ENCODE results near the gene P2RY2. TPM values are rescaled to one million over a fixed set of nuclear protein-coding genes. Genes with fewer than 3 reads are reported as not detected.

Gene P2RY2
- total RNA-seq, 1 experiment from 2014 or later = 1.2 TPM

GRCh38 chr11:73182824-73183321 is 35.2 kb upstream of the P2RY2 start:
- no peak for TF ChIP-seq NFATC4 (CRISPR knock-in tag; IDR thresholded peaks at IDR 0.05)
- TF ChIP-seq MLX (CRISPR knock-in tag; IDR thresholded peaks at IDR 0.05) = no peak
- TF ChIP-seq ZNF423 (CRISPR knock-in tag; IDR thresholded peaks at IDR 0.05) = no peak
- TF ChIP-seq MXD4 (CRISPR knock-in tag; IDR thresholded peaks at IDR 0.05; ENCODE audit: borderline replicate concordance) = no peak
- TF ChIP-seq AR (CRISPR knock-in tag; IDR thresholded peaks at IDR 0.05) = no peak
- TF ChIP-seq NR1H2 (CRISPR knock-in tag; IDR thresholded peaks at IDR 0.05) = no peak
- TF ChIP-seq ZNF425 (CRISPR knock-in tag; conservative IDR thresholded peaks at IDR 0.05) = no peak
- no peak for TF ChIP-seq SOX15 (CRISPR knock-in tag; IDR thresholded peaks at IDR 0.05)
- no peak for TF ChIP-seq ZNF219 (CRISPR knock-in tag; IDR thresholded peaks at IDR 0.05; ENCODE audit: borderline replicate concordance)
- TF ChIP-seq ZNF138 (CRISPR knock-in tag; conservative IDR thresholded peaks at IDR 0.05) = no peak
- no peak for TF ChIP-seq ZNF232 (CRISPR knock-in tag; IDR thresholded peaks at IDR 0.05)
- Mint-ChIP-seq H3K36me3 (no peaks in the 10 kb centered on the region), H3K4me3 (no peak overlapping the region), H3K27me3 (ENCODE audit: low read depth) (no peaks in the 10 kb centered on the region), H3K9me3 (peaks cover 7% of the 10 kb centered on the region; the same call in 1 of the 2 replicates), H3K4me1 (peaks cover 4% of the 10 kb centered on the region), H3K27ac (no peak overlapping the region)
- DNase-seq (ENCODE audit: low spot score) = no peak
- ChIA-PET CTCF (interaction anchor here (0.6 to 7.8 kb wide), 20 partner anchors 8 to 593 kb away, joined by 3 to 129 read pairs (median 4); partner anchors contain the start of gene FCHSD2), POLR2A (no interaction called here)
- ATAC-seq = no peak

GRCh38 chr11:73184953-73185671 is 33.0 kb upstream of the P2RY2 start:
- Mint-ChIP-seq H3K4me1 (peaks cover 10% of the 10 kb centered on the region), H3K36me3 (no peaks in the 10 kb centered on the region), H3K27me3 (ENCODE audit: low read depth) (no peaks in the 10 kb centered on the region), H3K9me3 (peaks cover 7% of the 10 kb centered on the region; the same call in 1 of the 2 replicates), H3K27ac (no peak overlapping the region), H3K4me3 (no peak overlapping the region)
- TF ChIP-seq ZNF423 (CRISPR knock-in tag; IDR thresholded peaks at IDR 0.05) (0 out of 2 replicates have a peak, but pooled peaks have one; percentile 23), CTCF (IDR thresholded peaks at IDR 0.05) (peak; percentile 71), E2F5 (CRISPR knock-in tag; IDR thresholded peaks at IDR 0.05) (no peak)
- POLR2A ChIA-PET = no interaction called here
- DNase-seq (ENCODE audit: low spot score) (peak; percentile 78), ATAC-seq (peak; percentile 80)
- CTCF ChIA-PET = interaction anchor here (0.8 to 7.8 kb wide), 16 partner anchors 8 to 354 kb away, joined by 3 to 129 read pairs (median 6); partner anchors contain the start of genes FCHSD2 and P2RY6

All from WTC11 (cell line).